ENCODE measurements around the gene WFDC1. TPM values are rescaled to one million over a fixed set of nuclear protein-coding genes. Genes with fewer than 3 reads are reported as not detected.

The WFDC1 gene
- total and polyA plus RNA-seq, 10 of the 15 experiments (the other 5 are each of a cell fraction or from before 2014, with no cell fraction given) = not detected

DNA sequence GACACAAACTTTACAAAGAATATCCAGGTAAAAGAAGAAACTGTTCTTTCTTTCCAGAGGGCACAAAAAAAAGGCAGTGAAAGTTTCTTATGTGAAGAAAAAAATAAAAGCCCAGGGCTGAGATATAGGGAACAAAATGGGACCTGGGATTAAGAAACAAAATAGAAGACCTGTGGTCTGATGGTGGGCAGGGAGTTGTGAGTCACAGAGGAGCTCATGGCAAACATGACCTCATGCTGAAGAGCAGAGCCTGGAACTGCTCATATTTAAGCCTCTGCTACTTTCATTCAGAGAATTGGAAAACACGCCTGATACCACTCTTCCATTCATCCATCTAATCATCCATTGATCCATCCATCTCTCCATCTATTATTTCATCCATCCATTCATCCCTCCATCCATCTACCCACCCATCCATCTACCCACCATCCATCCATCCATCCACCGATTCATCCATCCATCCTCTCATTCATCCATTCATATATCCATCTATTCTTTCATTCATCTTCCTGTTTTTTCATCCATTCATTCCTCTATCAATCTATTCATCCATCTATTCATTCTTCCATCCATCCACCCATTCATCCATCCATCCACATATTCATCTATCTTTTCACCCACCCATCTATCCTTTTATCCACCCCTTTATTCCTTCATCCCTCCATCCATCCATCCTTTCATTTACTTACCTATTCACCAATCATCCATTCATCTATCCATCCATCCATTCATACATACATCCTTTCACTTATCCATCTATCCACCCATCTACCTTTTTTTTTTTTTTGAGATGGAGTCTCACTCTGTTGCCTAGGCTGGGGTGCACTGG lies 30.0 kb downstream of the WFDC1 start:
- WGBS (ENCODE audit: insufficient coverage, insufficient replicate concordance, low lambda C conversion rate, missing lambda C conversion rate) = 20% methylated on average over 2 of the region's 2 CpGs
- SMC1A ChIA-PET (ENCODE audit: uncharacterized antibody, unreplicated experiment) = no interaction called here
- POLR2A ChIA-PET = no interaction called here
- H3K9me3 ChIP-seq (replicated peaks; ENCODE audit: control insufficient read depth, insufficient read depth, low read length) = no peaks in the 10 kb centered on the region
- H3K4me1 ChIP-seq (ENCODE audit: control insufficient read depth, insufficient read depth, low read length) = no peaks in the 10 kb centered on the region
- H3K4me3 ChIP-seq = no peak overlapping the region
- DNase-seq (ENCODE audit: low read depth, low spot score) = no peak
- RAD21 ChIA-PET (ENCODE audit: unreplicated experiment) = no interaction called here
- H2AFZ ChIP-seq (ENCODE audit: control insufficient read depth, low read depth, low read length) = no peak overlapping the region
- H3K36me3 ChIP-seq (ENCODE audit: control insufficient read depth in 2 of 2, insufficient read depth in 2 of 2, low read length in 1 of 2) = no peaks in the 10 kb centered on the region
- H3K79me2 ChIP-seq (ENCODE audit: control insufficient read depth, insufficient read depth, low read length) = no peaks in the 10 kb centered on the region
- H3K4me2 ChIP-seq (ENCODE audit: control insufficient read depth, insufficient read depth) = no peak overlapping the region
- CTCF ChIA-PET = no interaction called here
- ATAC-seq = no peak
- FAIRE-seq = no peak
- in situ Hi-C loops (cut with MboI) = no loop called here
- BruUV-seq (replicated peaks) = no TSS peak
- no peak overlapping the region for H3K27ac ChIP-seq (ENCODE audit: control insufficient read depth, insufficient read depth)
- H4K20me1 ChIP-seq (ENCODE audit: control insufficient read depth, insufficient read depth) = no peaks in the 10 kb centered on the region
- H3K9ac ChIP-seq (ENCODE audit: control insufficient read depth, insufficient read depth, low read length) = no peak overlapping the region
- intact Hi-C loops (cut with micrococcal nuclease; ENCODE audit: unreplicated experiment) = no loop called here
- H3K27me3 ChIP-seq (replicated peaks in 1 of 2; ENCODE audit: control insufficient read depth in 2 of 2, insufficient read depth in 2 of 2, low read length in 1 of 2) = peaks cover 0 to 2% of the 10 kb centered on the region in 2 experiments; a peak in 1 of 4 replicates
- TF ChIP-seq, protein P1, sequence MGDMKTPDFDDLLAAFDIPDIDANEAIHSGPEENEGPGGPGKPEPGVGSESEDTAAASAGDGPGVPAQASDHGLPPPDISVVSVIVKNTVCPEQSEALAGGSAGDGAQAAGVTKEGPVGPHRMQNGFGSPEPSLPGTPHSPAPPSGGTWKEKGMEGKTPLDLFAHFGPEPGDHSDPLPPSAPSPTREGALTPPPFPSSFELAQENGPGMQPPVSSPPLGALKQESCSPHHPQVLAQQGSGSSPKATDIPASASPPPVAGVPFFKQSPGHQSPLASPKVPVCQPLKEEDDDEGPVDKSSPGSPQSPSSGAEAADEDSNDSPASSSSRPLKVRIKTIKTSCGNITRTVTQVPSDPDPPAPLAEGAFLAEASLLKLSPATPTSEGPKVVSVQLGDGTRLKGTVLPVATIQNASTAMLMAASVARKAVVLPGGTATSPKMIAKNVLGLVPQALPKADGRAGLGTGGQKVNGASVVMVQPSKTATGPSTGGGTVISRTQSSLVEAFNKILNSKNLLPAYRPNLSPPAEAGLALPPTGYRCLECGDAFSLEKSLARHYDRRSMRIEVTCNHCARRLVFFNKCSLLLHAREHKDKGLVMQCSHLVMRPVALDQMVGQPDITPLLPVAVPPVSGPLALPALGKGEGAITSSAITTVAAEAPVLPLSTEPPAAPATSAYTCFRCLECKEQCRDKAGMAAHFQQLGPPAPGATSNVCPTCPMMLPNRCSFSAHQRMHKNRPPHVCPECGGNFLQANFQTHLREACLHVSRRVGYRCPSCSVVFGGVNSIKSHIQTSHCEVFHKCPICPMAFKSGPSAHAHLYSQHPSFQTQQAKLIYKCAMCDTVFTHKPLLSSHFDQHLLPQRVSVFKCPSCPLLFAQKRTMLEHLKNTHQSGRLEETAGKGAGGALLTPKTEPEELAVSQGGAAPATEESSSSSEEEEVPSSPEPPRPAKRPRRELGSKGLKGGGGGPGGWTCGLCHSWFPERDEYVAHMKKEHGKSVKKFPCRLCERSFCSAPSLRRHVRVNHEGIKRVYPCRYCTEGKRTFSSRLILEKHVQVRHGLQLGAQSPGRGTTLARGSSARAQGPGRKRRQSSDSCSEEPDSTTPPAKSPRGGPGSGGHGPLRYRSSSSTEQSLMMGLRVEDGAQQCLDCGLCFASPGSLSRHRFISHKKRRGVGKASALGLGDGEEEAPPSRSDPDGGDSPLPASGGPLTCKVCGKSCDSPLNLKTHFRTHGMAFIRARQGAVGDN (IDR thresholded peaks at IDR 0.05) = no peak
- TF ChIP-seq SIX5 (IDR thresholded peaks at IDR 0.05; ENCODE audit: low read depth, low read length, severe bottlenecking) = no peak
- TF ChIP-seq, protein P2, sequence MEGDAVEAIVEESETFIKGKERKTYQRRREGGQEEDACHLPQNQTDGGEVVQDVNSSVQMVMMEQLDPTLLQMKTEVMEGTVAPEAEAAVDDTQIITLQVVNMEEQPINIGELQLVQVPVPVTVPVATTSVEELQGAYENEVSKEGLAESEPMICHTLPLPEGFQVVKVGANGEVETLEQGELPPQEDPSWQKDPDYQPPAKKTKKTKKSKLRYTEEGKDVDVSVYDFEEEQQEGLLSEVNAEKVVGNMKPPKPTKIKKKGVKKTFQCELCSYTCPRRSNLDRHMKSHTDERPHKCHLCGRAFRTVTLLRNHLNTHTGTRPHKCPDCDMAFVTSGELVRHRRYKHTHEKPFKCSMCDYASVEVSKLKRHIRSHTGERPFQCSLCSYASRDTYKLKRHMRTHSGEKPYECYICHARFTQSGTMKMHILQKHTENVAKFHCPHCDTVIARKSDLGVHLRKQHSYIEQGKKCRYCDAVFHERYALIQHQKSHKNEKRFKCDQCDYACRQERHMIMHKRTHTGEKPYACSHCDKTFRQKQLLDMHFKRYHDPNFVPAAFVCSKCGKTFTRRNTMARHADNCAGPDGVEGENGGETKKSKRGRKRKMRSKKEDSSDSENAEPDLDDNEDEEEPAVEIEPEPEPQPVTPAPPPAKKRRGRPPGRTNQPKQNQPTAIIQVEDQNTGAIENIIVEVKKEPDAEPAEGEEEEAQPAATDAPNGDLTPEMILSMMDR (IDR thresholded peaks at IDR 0.05 in 2 of 3, conservative IDR thresholded peaks at IDR 0.05 in 1 of 3; ENCODE audit: control insufficient read depth in 2 of 3, extremely low read depth in 1 of 3, insufficient read depth in 1 of 3, low read depth in 3 of 3, low read length in 3 of 3) = no peak
- no peak for TF ChIP-seq POU2F2 (IDR thresholded peaks at IDR 0.05; ENCODE audit: borderline replicate concordance, low read depth, low read length)
- TF ChIP-seq ZBED1 (IDR thresholded peaks at IDR 0.05; ENCODE audit: borderline replicate concordance) = no peak
- TF ChIP-seq LARP7 (IDR thresholded peaks at IDR 0.05) = no peak
- TF ChIP-seq RELA (IDR thresholded peaks at IDR 0.05; ENCODE audit: borderline replicate concordance, partially characterized antibody) = no peak
- TF ChIP-seq YY1 (IDR thresholded peaks at IDR 0.05; ENCODE audit: low read depth, low read length) = no peak
- no peak for TF ChIP-seq FOXM1 (IDR thresholded peaks at IDR 0.05; ENCODE audit: low read depth, low read length)
- TF ChIP-seq, protein P3, sequence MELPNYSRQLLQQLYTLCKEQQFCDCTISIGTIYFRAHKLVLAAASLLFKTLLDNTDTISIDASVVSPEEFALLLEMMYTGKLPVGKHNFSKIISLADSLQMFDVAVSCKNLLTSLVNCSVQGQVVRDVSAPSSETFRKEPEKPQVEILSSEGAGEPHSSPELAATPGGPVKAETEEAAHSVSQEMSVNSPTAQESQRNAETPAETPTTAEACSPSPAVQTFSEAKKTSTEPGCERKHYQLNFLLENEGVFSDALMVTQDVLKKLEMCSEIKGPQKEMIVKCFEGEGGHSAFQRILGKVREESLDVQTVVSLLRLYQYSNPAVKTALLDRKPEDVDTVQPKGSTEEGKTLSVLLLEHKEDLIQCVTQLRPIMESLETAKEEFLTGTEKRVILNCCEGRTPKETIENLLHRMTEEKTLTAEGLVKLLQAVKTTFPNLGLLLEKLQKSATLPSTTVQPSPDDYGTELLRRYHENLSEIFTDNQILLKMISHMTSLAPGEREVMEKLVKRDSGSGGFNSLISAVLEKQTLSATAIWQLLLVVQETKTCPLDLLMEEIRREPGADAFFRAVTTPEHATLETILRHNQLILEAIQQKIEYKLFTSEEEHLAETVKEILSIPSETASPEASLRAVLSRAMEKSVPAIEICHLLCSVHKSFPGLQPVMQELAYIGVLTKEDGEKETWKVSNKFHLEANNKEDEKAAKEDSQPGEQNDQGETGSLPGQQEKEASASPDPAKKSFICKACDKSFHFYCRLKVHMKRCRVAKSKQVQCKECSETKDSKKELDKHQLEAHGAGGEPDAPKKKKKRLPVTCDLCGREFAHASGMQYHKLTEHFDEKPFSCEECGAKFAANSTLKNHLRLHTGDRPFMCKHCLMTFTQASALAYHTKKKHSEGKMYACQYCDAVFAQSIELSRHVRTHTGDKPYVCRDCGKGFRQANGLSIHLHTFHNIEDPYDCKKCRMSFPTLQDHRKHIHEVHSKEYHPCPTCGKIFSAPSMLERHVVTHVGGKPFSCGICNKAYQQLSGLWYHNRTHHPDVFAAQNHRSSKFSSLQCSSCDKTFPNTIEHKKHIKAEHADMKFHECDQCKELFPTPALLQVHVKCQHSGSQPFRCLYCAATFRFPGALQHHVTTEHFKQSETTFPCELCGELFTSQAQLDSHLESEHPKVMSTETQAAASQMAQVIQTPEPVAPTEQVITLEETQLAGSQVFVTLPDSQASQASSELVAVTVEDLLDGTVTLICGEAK (IDR thresholded peaks at IDR 0.05; ENCODE audit: borderline replicate concordance) = no peak
- TF ChIP-seq, protein P4, sequence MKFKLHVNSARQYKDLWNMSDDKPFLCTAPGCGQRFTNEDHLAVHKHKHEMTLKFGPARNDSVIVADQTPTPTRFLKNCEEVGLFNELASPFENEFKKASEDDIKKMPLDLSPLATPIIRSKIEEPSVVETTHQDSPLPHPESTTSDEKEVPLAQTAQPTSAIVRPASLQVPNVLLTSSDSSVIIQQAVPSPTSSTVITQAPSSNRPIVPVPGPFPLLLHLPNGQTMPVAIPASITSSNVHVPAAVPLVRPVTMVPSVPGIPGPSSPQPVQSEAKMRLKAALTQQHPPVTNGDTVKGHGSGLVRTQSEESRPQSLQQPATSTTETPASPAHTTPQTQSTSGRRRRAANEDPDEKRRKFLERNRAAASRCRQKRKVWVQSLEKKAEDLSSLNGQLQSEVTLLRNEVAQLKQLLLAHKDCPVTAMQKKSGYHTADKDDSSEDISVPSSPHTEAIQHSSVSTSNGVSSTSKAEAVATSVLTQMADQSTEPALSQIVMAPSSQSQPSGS (IDR thresholded peaks at IDR 0.05; ENCODE audit: low read length) = no peak
- no peak for TF ChIP-seq MTA3 (IDR thresholded peaks at IDR 0.05; ENCODE audit: borderline replicate concordance, low read length)
